ENCODE results near the gene MFAP3. TPM values are rescaled to one million over a fixed set of nuclear protein-coding genes. Genes with fewer than 3 reads are reported as not detected.

The MFAP3 gene
- total and polyA plus RNA-seq, 2 of the 13 experiments (the other 11 are each of a cell fraction or from before 2014, with no cell fraction given) = 12.1 to 28.3 TPM

- Histone ChIP-seq H3K27ac (ENCODE audit: extremely low read length, insufficient read depth, low read length) (no peak overlapping the region), H3K9ac (ENCODE audit: insufficient read depth, low read depth, low read length) (no peak overlapping the region), H3K9me3 (ENCODE audit: low read length) (no peaks in the 10 kb centered on the region), H3K79me2 (ENCODE audit: insufficient read depth, low read length) (no peaks in the 10 kb centered on the region), H2AFZ (ENCODE audit: low read length) (no peak overlapping the region), H3K27me3 (ENCODE audit: control insufficient read depth in 1 of 2, insufficient read depth in 2 of 2, low read length in 2 of 2) (no peaks in the 10 kb centered on the region), H3K4me3 (replicated peaks in 1 of 3; ENCODE audit: insufficient read depth in 1 of 3, low read depth in 2 of 3, low read length in 3 of 3) (no peak overlapping the region), H3K36me3 (replicated peaks in 1 of 2; ENCODE audit: control insufficient read depth in 1 of 2, insufficient read depth in 2 of 2, low read length in 2 of 2) (no peaks in the 10 kb centered on the region), H3K4me2 (ENCODE audit: low read depth, low read length) (no peak overlapping the region), H4K20me1 (ENCODE audit: insufficient read depth, low read length) (no peaks in the 10 kb centered on the region), H3K4me1 (ENCODE audit: insufficient read depth, low read length) (no peaks in the 10 kb centered on the region)
- no TSS peak for BruUV-seq (replicated peaks)
- TF ChIP-seq PITX1 (CRISPR knock-in tag; IDR thresholded peaks at IDR 0.05) (no peak), NFE2L1 (CRISPR knock-in tag; IDR thresholded peaks at IDR 0.05; ENCODE audit: borderline replicate concordance) (no peak), ZNF24 (IDR thresholded peaks at IDR 0.05) (no peak), KDM4B (CRISPR knock-in tag; IDR thresholded peaks at IDR 0.05) (no peak), HOXA7 (CRISPR knock-in tag; IDR thresholded peaks at IDR 0.05) (no peak), TAF1 (CRISPR knock-in tag; IDR thresholded peaks at IDR 0.05) (no peak), MTF2 (CRISPR knock-in tag; IDR thresholded peaks at IDR 0.05; ENCODE audit: borderline replicate concordance) (no peak), ZBTB42 (CRISPR knock-in tag; IDR thresholded peaks at IDR 0.05) (no peak), HNRNPUL1 (IDR thresholded peaks at IDR 0.05; ENCODE audit: low read depth, low read length) (no peak), ARNT (IDR thresholded peaks at IDR 0.05) (no peak), ZNF451 (CRISPR knock-in tag; IDR thresholded peaks at IDR 0.05) (no peak), ZNF572 (CRISPR knock-in tag; IDR thresholded peaks at IDR 0.05) (no peak), RCOR2 (CRISPR knock-in tag; IDR thresholded peaks at IDR 0.05) (no peak), RNF2 (conservative IDR thresholded peaks at IDR 0.05; ENCODE audit: low read depth) (no peak)
- TF ChIP-seq, protein P1, sequence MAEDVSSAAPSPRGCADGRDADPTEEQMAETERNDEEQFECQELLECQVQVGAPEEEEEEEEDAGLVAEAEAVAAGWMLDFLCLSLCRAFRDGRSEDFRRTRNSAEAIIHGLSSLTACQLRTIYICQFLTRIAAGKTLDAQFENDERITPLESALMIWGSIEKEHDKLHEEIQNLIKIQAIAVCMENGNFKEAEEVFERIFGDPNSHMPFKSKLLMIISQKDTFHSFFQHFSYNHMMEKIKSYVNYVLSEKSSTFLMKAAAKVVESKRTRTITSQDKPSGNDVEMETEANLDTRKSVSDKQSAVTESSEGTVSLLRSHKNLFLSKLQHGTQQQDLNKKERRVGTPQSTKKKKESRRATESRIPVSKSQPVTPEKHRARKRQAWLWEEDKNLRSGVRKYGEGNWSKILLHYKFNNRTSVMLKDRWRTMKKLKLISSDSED (CRISPR knock-in tag; IDR thresholded peaks at IDR 0.05) = no peak
- TF ChIP-seq, protein P2, sequence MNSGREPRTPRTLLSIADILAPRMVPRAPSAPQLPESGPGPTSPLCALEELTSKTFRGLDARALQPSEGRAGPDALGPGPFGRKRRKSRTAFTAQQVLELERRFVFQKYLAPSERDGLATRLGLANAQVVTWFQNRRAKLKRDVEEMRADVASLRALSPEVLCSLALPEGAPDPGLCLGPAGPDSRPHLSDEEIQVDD (CRISPR knock-in tag; IDR thresholded peaks at IDR 0.05; ENCODE audit: borderline replicate concordance) = no peak
- TF ChIP-seq, protein P3, sequence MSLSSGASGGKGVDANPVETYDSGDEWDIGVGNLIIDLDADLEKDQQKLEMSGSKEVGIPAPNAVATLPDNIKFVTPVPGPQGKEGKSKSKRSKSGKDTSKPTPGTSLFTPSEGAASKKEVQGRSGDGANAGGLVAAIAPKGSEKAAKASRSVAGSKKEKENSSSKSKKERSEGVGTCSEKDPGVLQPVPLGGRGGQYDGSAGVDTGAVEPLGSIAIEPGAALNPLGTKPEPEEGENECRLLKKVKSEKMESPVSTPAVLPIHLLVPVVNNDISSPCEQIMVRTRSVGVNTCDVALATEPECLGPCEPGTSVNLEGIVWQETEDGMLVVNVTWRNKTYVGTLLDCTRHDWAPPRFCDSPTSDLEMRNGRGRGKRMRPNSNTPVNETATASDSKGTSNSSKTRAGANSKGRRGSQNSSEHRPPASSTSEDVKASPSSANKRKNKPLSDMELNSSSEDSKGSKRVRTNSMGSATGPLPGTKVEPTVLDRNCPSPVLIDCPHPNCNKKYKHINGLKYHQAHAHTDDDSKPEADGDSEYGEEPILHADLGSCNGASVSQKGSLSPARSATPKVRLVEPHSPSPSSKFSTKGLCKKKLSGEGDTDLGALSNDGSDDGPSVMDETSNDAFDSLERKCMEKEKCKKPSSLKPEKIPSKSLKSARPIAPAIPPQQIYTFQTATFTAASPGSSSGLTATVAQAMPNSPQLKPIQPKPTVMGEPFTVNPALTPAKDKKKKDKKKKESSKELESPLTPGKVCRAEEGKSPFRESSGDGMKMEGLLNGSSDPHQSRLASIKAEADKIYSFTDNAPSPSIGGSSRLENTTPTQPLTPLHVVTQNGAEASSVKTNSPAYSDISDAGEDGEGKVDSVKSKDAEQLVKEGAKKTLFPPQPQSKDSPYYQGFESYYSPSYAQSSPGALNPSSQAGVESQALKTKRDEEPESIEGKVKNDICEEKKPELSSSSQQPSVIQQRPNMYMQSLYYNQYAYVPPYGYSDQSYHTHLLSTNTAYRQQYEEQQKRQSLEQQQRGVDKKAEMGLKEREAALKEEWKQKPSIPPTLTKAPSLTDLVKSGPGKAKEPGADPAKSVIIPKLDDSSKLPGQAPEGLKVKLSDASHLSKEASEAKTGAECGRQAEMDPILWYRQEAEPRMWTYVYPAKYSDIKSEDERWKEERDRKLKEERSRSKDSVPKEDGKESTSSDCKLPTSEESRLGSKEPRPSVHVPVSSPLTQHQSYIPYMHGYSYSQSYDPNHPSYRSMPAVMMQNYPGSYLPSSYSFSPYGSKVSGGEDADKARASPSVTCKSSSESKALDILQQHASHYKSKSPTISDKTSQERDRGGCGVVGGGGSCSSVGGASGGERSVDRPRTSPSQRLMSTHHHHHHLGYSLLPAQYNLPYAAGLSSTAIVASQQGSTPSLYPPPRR (CRISPR knock-in tag; IDR thresholded peaks at IDR 0.05; ENCODE audit: borderline replicate concordance) = no peak
- 61% methylated on average over 3 of the region's 3 CpGs for WGBS (ENCODE audit: low lambda C conversion rate)
- intact Hi-C loops (cut with micrococcal nuclease; ENCODE audit: unreplicated experiment) = no loop called here
- ATAC-seq = no peak
- ChIA-PET CTCF (ENCODE audit: low intra/inter-chr PET ratio, low total read pairs) (no interaction called here), POLR2A (no interaction called here)
- no peak for DNase-seq (ENCODE audit: low spot score)
- no peak for FAIRE-seq
- in situ Hi-C loops (cut with HindIII; ENCODE audit: extremely low pct_ligation_motif_present, low pct_unique_long_range_greater_than_20kb) = no loop called here
These were observed 28.1 kb upstream of the MFAP3 start for GRCh38 chr5:154010660-154011059.
